ENCODE data around the gene SRGAP1. TPM values are rescaled to one million over a fixed set of nuclear protein-coding genes. Genes with fewer than 3 reads are reported as not detected.

The SRGAP1 gene
- total and polyA plus RNA-seq, 2 of the 4 experiments (the other 2 are of a cell fraction) = 10.0 to 10.2 TPM

DNA sequence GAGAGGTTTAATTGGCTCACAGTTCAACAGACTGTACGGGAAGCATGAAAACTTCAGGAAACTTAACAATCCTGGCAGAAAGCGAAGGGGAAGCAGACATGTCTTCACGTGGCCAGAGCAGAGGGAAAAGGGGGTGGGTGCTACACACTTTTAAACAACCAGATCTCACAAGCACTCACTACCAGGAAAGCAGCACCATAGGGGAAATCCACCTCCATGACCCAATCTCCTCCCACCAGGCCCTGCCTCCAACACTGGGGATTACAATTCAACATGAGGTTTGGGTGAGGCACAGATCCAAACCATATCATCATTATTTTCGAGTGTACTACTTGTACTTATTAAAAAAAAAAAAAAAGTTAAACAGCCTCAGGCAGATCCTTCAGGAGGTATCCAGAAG, 34.9 kb upstream of the SRGAP1 start:
- BruUV-seq (replicated peaks) = no TSS peak
- intact Hi-C loops (cut with micrococcal nuclease) = no loop called here

More for the DNA sequence above, 34.9 kb upstream of the SRGAP1 start:
- Histone ChIP-seq H3K9ac (ENCODE audit: low read depth, low read length) (no peak overlapping the region), H3K27ac (ENCODE audit: insufficient read depth, low read length) (no peak overlapping the region), H4K8ac (ENCODE audit: low read depth in 2 of 2, low read length in 2 of 2) (no peak overlapping the region), H4K20me1 (ENCODE audit: insufficient read depth, low read length) (no peaks in the 10 kb centered on the region), H2AFZ (replicated peaks; ENCODE audit: low read length, poor library complexity) (no peak overlapping the region), H3K9me3 (ENCODE audit: control insufficient read depth, insufficient read depth, low read length) (no peaks in the 10 kb centered on the region), H3K36me3 (ENCODE audit: control insufficient read depth, insufficient read depth, low read length) (peaks cover 4% of the 10 kb centered on the region; the same call in 1 of the 2 replicates), H2BK5ac (ENCODE audit: low read depth, low read length, poor library complexity, severe bottlenecking) (no peak overlapping the region), H3K9me1 (ENCODE audit: insufficient read depth, low read length) (peaks cover 5% of the 10 kb centered on the region; the same call in 1 of the 2 replicates), H3K56ac (ENCODE audit: extremely low read depth, insufficient read depth, low read length) (no peak overlapping the region), H2BK20ac (ENCODE audit: low read depth, low read length) (no peak overlapping the region), H3K14ac (replicated peaks; ENCODE audit: low read depth, low read length) (no peak overlapping the region), H2AK5ac (ENCODE audit: low read depth, low read length) (no peak overlapping the region), H3K79me1 (ENCODE audit: low read depth in 1 of 2, low read length in 2 of 2) (no peaks in the 10 kb centered on the region), H3K27me3 (ENCODE audit: control insufficient read depth, insufficient read depth, low read length) (no peaks in the 10 kb centered on the region), H3K4me1 (ENCODE audit: control insufficient read depth, insufficient read depth, low read length) (peaks cover 2% of the 10 kb centered on the region; the same call in 1 of the 2 replicates), H2BK15ac (ENCODE audit: low read depth, low read length) (no peak overlapping the region), H2BK120ac (ENCODE audit: low read depth, low read length) (no peak overlapping the region), H3K4ac (ENCODE audit: low read depth, low read length) (no peak overlapping the region), H4K5ac (ENCODE audit: low read depth, low read length) (no peak overlapping the region), H2AK9ac (replicated peaks; ENCODE audit: low read depth, low read length, poor library complexity) (no peak overlapping the region), H3K4me3 (ENCODE audit: insufficient read depth, low read depth, low read length) (no peak overlapping the region), H3K18ac (ENCODE audit: low read depth, low read length) (no peak overlapping the region), H3K23ac (ENCODE audit: low read depth, low read length) (no peak overlapping the region), H3K4me2 (ENCODE audit: low read depth, low read length) (no peak overlapping the region), H4K91ac (ENCODE audit: insufficient read depth, low read depth, low read length) (no peak overlapping the region)
- POLR2A ChIA-PET (ENCODE audit: unreplicated experiment) = interaction anchor here (0.7 kb wide), 1 partner anchor 34 kb away, joined by 4 read pairs; no protein-coding TSS in a partner anchor
- TF ChIP-seq RAD21 (IDR thresholded peaks at IDR 0.05; ENCODE audit: low read length) = no peak
- in situ Hi-C loops (cut with MboI; ENCODE audit: low sequenced_read_pairs) = no loop called here
- ATAC-seq (ENCODE audit: low read depth) = no peak
- 100% methylated on average over 1 of the region's 4 CpGs; no CpG with 5 or more reads in 1 of the 2 experiments for WGBS, 2 experiments (ENCODE audit: extremely low coverage in 2 of 2, insufficient read length in 1 of 2)
- DNase-seq = no peak
- CTCF ChIA-PET = interaction anchor here (0.6 kb wide), 2 partner anchors 387 to 677 kb away, joined by 3 to 5 read pairs; no protein-coding TSS in a partner anchor
- dilution Hi-C loops (cut with HindIII; ENCODE audit: low sequenced_read_pairs, unreplicated experiment) = no loop called here
